Thyroid gland (tissue), 4 donors: ENCODE data around the gene ANO2. TPM values are rescaled to one million over a fixed set of nuclear protein-coding genes. Genes with fewer than 3 reads are reported as not detected.

Source experiments
- DNase-seq, 2 donors: peaks; one replicate each; pipeline ENCODE4 v3.0.0-alpha.2; 2019
- H3K27ac ChIP-seq, 3 donors: fragments of 200-600 bp; sonication (generic); 1 replicate in 2 of 3; 2 replicates in 1 of 3; pipeline ENCODE4 v1.5.1; 2016 to 2019; ENCODE audit warnings: mild to moderate bottlenecking in 1 of 3, moderate library complexity in 1 of 3
- H3K27me3 ChIP-seq: fragments of 200-600 bp; sonication (generic); one replicate; pipeline ENCODE4 v1.5.1; 2019
- H3K36me3 ChIP-seq, 2 donors: fragments of 200-600 bp; sonication (generic); one replicate each; pipeline ENCODE4 v1.5.1; 2016 to 2019
- H3K4me1 ChIP-seq, 2 donors: fragments of 200-600 bp; sonication (generic); one replicate each; pipeline ENCODE4 v1.5.1; 2017 to 2019
- H3K4me3 ChIP-seq, 3 donors: fragments of 200-600 bp; sonication (generic); replicated peaks in 1 of 3; 1 replicate in 2 of 3; 2 replicates in 1 of 3; pipeline ENCODE4 v1.5.1; 2016; ENCODE audit warnings: mild to moderate bottlenecking in 1 of 3
- H3K9me3 ChIP-seq: fragments of 200-600 bp; sonication (generic); one replicate; pipeline ENCODE4 v1.5.1; 2017
- CTCF ChIP-seq, 6 experiments: fragments of 200-600 bp in 3 of 6; fragments of 450-650 bp in 3 of 6; sonication (generic) in 3 of 6; IDR thresholded peaks; one replicate each; pipeline ENCODE4 v1.5.1; 2016 to 2019; ENCODE audit warnings: antibody characterized with exemption in 6 of 6, mild to moderate bottlenecking in 2 of 6, inconsistent platforms in 1 of 6, moderate library complexity in 1 of 6
- POLR2A ChIP-seq, 2 donors: fragments of 450-650 bp; IDR thresholded peaks; one replicate each; pipeline ENCODE4 v1.6.1; 2017; ENCODE audit warnings: antibody characterized with exemption in 2 of 2, mild to moderate bottlenecking in 2 of 2, moderate library complexity in 1 of 2
- WGBS, 2 donors: methylation state at CpG; one replicate each; pipeline ENCODE4 v1.1.5; 2017; 5-methylcytosine and 5-hydroxymethylcytosine counted together
- intact Hi-C: fragments of 100-400 bp; cut with DNase I; formaldehyde crosslinking; loops from one replicate; pipeline ENCODE4 v1.15.1; 2023
- total RNA-seq, 4 donors: library from RNA; depleted of rRNA; stranded (reverse); fragments of >200 nt; gene quantifications; one replicate each; pipeline ENCODE4 v1.2.3, GENCODE V29; 2016

The ANO2 gene
- total RNA-seq, 4 donors from 2014 or later = 0.78 to 7.0 (median 2.2) TPM

DNA sequence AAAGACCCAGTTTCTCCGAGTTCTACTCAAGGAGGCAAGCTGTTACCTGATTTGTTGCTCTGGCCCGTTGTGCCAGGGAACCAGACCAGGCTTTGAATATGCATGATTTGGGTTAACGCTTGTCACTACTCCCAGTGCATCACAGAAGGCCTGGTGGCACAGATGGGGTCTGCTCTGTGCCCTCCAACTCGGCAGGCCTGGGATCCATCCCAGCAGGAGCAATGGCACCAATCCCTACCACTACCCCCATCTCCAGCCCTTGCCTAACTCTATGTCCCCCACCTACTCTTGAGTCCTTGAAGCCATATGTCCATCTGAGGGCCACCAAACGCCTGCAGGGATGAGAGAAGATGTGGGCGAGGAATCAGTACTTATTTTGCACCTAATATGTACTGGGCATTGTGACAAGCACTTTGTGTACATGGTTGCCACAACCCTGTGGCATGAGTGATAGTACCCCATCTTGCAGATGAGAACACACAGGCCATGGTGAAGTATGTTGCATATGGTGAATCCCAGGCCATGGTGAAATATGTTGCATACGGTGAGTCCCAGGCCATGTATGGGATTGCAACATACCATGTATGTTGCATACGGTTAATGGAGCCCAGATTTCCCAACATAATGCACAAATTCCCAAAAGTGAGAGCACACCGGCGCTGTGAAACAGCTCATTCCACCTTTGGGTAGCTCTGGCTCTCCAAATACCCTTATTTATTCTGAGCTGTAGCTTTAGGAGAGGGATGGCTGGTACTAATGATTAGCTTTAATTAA is 410.4 kb downstream of the ANO2 start:
- H3K36me3 ChIP-seq = no peaks in the 10 kb centered on the region
- H3K4me1 ChIP-seq = no peaks in the 10 kb centered on the region
- no peaks in the 10 kb centered on the region for H3K9me3 ChIP-seq
- H3K27ac ChIP-seq = no peak overlapping the region
- no peak for TF ChIP-seq POLR2A (IDR thresholded peaks at IDR 0.05)
- TF ChIP-seq CTCF (IDR thresholded peaks at IDR 0.05) = no peak
- DNase-seq = no peak
- WGBS, 2 donors = 88 to 92% methylated on average over 10 of the region's 10 CpGs
- intact Hi-C loops = no loop called here
- no peaks in the 10 kb centered on the region for H3K27me3 ChIP-seq
- no peak overlapping the region for H3K4me3 ChIP-seq

- intact Hi-C loops = no loop called here
- no peaks in the 10 kb centered on the region for H3K27me3 ChIP-seq
- TF ChIP-seq CTCF (IDR thresholded peaks at IDR 0.05) = no peak
- TF ChIP-seq POLR2A (IDR thresholded peaks at IDR 0.05) = no peak
- H3K27ac ChIP-seq = no peak overlapping the region
- DNase-seq = no peak
- no peak overlapping the region for H3K4me3 ChIP-seq
- 66 to 79% methylated on average over 3 of the region's 3 CpGs for WGBS, 2 donors
- no peaks in the 10 kb centered on the region for H3K9me3 ChIP-seq
- H3K36me3 ChIP-seq = no peaks in the 10 kb centered on the region
- no peaks in the 10 kb centered on the region for H3K4me1 ChIP-seq
Observed at GRCh38 chr12:5533368-5533767, 411.7 kb downstream of the ANO2 start.

DNA sequence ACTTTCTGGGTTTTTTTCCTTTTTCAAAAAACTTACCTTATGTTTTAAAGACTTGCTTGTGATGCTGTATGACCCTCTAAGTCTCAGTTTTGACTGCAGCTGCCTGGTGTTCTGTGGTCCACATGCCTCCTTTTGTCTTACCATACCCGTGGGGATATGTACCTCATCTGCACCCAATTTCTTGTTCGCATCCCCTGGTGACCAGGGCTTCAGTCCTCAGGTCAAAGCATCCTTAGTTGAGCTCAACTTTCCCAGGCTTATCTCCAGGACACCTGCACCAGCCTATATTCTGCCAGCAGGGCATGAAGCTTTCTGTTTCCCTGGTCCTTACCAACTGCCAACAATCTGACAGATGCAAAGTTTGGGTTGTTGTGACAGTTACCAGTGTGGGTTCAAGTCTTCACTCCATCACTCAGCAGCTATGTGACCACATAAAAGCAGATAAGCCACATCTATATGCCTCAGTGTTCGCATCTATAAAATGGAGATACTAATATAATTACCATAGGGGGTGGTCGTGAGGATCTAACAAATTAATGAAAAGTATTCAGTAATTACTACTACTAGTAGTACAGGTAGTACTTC is 419.2 kb downstream of the ANO2 start:
- TF ChIP-seq CTCF (IDR thresholded peaks at IDR 0.05) (no peak), POLR2A (IDR thresholded peaks at IDR 0.05) (no peak)
- Histone ChIP-seq H3K4me1 (no peaks in the 10 kb centered on the region), H3K27me3 (no peaks in the 10 kb centered on the region), H3K9me3 (no peaks in the 10 kb centered on the region), H3K27ac (no peak overlapping the region), H3K36me3 (no peaks in the 10 kb centered on the region), H3K4me3 (no peak overlapping the region)
- intact Hi-C loops = no loop called here
- no peak for DNase-seq
- 90 to 95% methylated on average over 4 of the region's 4 CpGs for WGBS, 2 donors

GRCh38 chr12:5524769-5525436 is 420.2 kb downstream of the ANO2 start:
- no peak for TF ChIP-seq POLR2A (IDR thresholded peaks at IDR 0.05)
- no peak for TF ChIP-seq CTCF (IDR thresholded peaks at IDR 0.05)
- DNase-seq = no peak
- intact Hi-C loops = no loop called here

More at GRCh38 chr12:5524769-5525436, 420.2 kb downstream of the ANO2 start:
- H3K27me3 ChIP-seq = no peaks in the 10 kb centered on the region
- H3K36me3 ChIP-seq = no peaks in the 10 kb centered on the region
- H3K4me1 ChIP-seq = no peaks in the 10 kb centered on the region
- H3K4me3 ChIP-seq = no peak overlapping the region
- 77 to 81% methylated on average over 15 of the region's 15 CpGs for WGBS, 2 donors
- no peak overlapping the region for H3K27ac ChIP-seq
- no peaks in the 10 kb centered on the region for H3K9me3 ChIP-seq
